Thyroid gland (tissue), 4 donors: ENCODE data around the gene TMCC2. TPM values are rescaled to one million over a fixed set of nuclear protein-coding genes. Genes with fewer than 3 reads are reported as not detected.

Source experiments
- DNase-seq, 2 donors: peaks; one replicate each; pipeline ENCODE4 v3.0.0-alpha.2; 2019
- H3K27ac ChIP-seq, 3 donors: fragments of 200-600 bp; sonication (generic); 1 replicate in 2 of 3; 2 replicates in 1 of 3; pipeline ENCODE4 v1.5.1; 2016 to 2019; ENCODE audit warnings: mild to moderate bottlenecking in 1 of 3, moderate library complexity in 1 of 3
- H3K27me3 ChIP-seq: fragments of 200-600 bp; sonication (generic); one replicate; pipeline ENCODE4 v1.5.1; 2019
- H3K36me3 ChIP-seq, 2 donors: fragments of 200-600 bp; sonication (generic); one replicate each; pipeline ENCODE4 v1.5.1; 2016 to 2019
- H3K4me1 ChIP-seq, 2 donors: fragments of 200-600 bp; sonication (generic); one replicate each; pipeline ENCODE4 v1.5.1; 2017 to 2019
- H3K4me3 ChIP-seq, 3 donors: fragments of 200-600 bp; sonication (generic); replicated peaks in 1 of 3; 1 replicate in 2 of 3; 2 replicates in 1 of 3; pipeline ENCODE4 v1.5.1; 2016; ENCODE audit warnings: mild to moderate bottlenecking in 1 of 3
- H3K9me3 ChIP-seq: fragments of 200-600 bp; sonication (generic); one replicate; pipeline ENCODE4 v1.5.1; 2017
- CTCF ChIP-seq, 6 experiments: fragments of 200-600 bp in 3 of 6; fragments of 450-650 bp in 3 of 6; sonication (generic) in 3 of 6; IDR thresholded peaks; one replicate each; pipeline ENCODE4 v1.5.1; 2016 to 2019; ENCODE audit warnings: antibody characterized with exemption in 6 of 6, mild to moderate bottlenecking in 2 of 6, inconsistent platforms in 1 of 6, moderate library complexity in 1 of 6
- POLR2A ChIP-seq, 2 donors: fragments of 450-650 bp; IDR thresholded peaks; one replicate each; pipeline ENCODE4 v1.6.1; 2017; ENCODE audit warnings: antibody characterized with exemption in 2 of 2, mild to moderate bottlenecking in 2 of 2, moderate library complexity in 1 of 2
- WGBS, 2 donors: methylation state at CpG; one replicate each; pipeline ENCODE4 v1.1.5; 2017; 5-methylcytosine and 5-hydroxymethylcytosine counted together
- intact Hi-C: fragments of 100-400 bp; cut with DNase I; formaldehyde crosslinking; loops from one replicate; pipeline ENCODE4 v1.15.1; 2023
- total RNA-seq, 4 donors: library from RNA; depleted of rRNA; stranded (reverse); fragments of >200 nt; gene quantifications; one replicate each; pipeline ENCODE4 v1.2.3, GENCODE V29; 2016

The TMCC2 gene
- total RNA-seq, 4 donors from 2014 or later = 2.3 to 3.6 (median 3.1) TPM

- intact Hi-C loops = no loop called here
- no peaks in the 10 kb centered on the region for H3K36me3 ChIP-seq
- TF ChIP-seq CTCF (IDR thresholded peaks at IDR 0.05) (no peak), POLR2A (IDR thresholded peaks at IDR 0.05) (no peak)
- peak overlapping the region in 2 of 3 donors; percentile 82 to 86 for H3K27ac ChIP-seq
- no peak overlapping the region for H3K4me3 ChIP-seq
- no peaks in the 10 kb centered on the region for H3K27me3 ChIP-seq
- 80 to 84% methylated on average over 15 of the region's 15 CpGs for WGBS, 2 donors
- peaks cover 36 to 76% of the 10 kb centered on the region in 2 donors for H3K4me1 ChIP-seq
- no peak for DNase-seq
- no peaks in the 10 kb centered on the region for H3K9me3 ChIP-seq
These were observed 55.8 kb downstream of the TMCC2 start for GRCh38 chr1:205283270-205284147.

DNA sequence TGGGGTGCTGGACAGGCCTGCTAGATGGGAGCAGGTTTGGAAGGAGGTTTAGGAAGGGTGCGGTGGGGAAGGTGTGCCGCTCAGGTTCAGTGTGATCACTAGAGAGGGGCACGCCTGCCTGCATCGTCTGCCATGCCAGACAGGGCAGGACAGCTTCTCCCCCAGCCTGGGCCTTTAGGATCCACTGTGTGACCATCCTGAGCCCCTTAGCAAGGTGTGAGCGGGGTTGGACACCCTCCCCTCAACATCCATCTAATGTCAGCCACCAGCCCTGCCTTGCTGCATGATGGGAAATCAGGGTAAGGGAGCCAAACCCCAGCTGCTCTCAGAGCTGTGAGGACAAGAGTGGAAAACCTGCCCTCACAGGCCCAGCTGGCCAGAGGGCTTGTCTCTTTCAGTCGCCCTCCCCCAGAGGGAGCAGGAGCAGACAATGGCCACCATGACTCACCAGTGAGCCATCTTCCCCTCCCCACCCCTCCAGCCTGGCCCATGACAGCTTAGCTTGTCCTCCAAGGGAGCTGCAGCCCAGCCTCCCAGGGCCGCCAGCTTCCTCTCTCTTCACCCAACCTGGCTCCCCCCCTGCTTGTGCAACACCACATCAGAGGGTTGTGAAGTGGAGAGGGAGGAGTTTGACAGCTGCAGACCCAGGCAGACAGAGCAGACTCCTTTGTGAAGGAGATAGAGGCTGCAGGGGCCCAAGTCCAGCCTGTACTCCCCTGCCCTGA lies 56.8 kb downstream of the TMCC2 start:
- Histone ChIP-seq H3K27ac (peak overlapping the region; percentile 82 to 88 (median 86)), H3K27me3 (no peaks in the 10 kb centered on the region), H3K9me3 (no peaks in the 10 kb centered on the region), H3K4me1 (peaks cover 36 to 74% of the 10 kb centered on the region in 2 donors), H3K4me3 (no peak overlapping the region), H3K36me3 (no peaks in the 10 kb centered on the region)
- TF ChIP-seq POLR2A (IDR thresholded peaks at IDR 0.05) (peak; percentile 35 to 65), CTCF (IDR thresholded peaks at IDR 0.05) (no peak)
- WGBS, 2 donors = 71 to 81% methylated on average over 7 of the region's 7 CpGs
- intact Hi-C loops = no loop called here
- peak; percentile 92 to 93 for DNase-seq

DNA sequence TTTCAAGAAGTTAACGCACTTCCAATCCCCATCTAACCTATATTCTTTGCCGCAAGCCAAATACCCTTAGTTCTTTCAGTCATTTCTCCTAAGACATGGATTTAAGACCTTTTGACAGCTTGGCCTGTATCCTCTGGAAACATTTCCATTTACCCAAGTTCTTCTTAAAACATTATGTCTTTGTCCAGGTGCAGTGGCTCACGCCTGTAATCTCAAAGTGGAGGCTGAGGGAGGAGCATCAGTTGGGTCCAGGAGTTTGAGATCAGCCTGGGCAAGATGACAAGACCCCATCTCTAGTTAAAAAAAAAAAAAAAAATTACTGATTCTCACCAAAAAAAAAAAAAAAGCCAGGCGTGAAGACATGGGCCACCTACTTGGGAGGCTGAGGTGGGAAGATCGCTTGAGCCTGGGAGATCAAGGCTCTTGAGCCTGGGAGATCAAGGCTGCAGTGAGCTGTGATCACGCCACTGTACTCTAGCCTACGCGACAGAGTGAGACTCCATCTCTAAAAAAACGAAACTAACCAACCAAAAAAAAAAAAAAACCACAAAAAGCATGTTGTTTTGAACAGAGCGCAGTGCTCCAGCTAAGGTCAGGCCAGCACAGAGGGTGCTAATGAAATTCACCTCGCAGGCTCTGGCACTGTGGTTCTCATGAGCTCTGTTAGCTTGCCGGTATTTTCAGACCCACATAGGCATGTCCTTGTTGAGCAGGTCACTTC lies 57.8 kb downstream of the TMCC2 start:
- 43 to 45% methylated on average over 12 of the region's 12 CpGs for WGBS, 2 donors
- Histone ChIP-seq H3K27me3 (no peaks in the 10 kb centered on the region), H3K36me3 (no peaks in the 10 kb centered on the region), H3K4me3 (no peak overlapping the region), H3K27ac (peak overlapping the region; percentile 82 to 88 (median 86)), H3K9me3 (no peaks in the 10 kb centered on the region), H3K4me1 (peaks cover 36 to 69% of the 10 kb centered on the region in 2 donors)
- intact Hi-C loops = no loop called here
- peak; percentile 75 to 78 for DNase-seq
- no peak for TF ChIP-seq CTCF (IDR thresholded peaks at IDR 0.05)
- TF ChIP-seq POLR2A (IDR thresholded peaks at IDR 0.05) = peak in 1 of 2 donors; percentile 39

- peaks cover 36 to 69% of the 10 kb centered on the region in 2 donors for H3K4me1 ChIP-seq
- H3K4me3 ChIP-seq = no peak overlapping the region
- intact Hi-C loops = no loop called here
- no peaks in the 10 kb centered on the region for H3K36me3 ChIP-seq
- no peaks in the 10 kb centered on the region for H3K9me3 ChIP-seq
- H3K27me3 ChIP-seq = no peaks in the 10 kb centered on the region
- no peak for DNase-seq
- peak overlapping the region; percentile 82 to 88 (median 86) for H3K27ac ChIP-seq
- 91 to 92% methylated on average over 9 of the region's 9 CpGs for WGBS, 2 donors
- TF ChIP-seq CTCF (IDR thresholded peaks at IDR 0.05) (no peak), POLR2A (IDR thresholded peaks at IDR 0.05) (peak in 1 of 2 donors; percentile 16)
These were observed 58.7 kb downstream of the TMCC2 start for GRCh38 chr1:205286335-205286950.
